GM18519 (cell line): ENCODE measurements around the gene SOX2.
"Not testable (repeated sequence)": the region's sequence is repeated elsewhere in the genome, so short reads cannot be mapped to it uniquely, and the experiment has no call there.

Experiments
- ATAC-seq: cut with Tn5 transposase; IDR thresholded peaks from one replicate; pipeline ENCODE4 v1.9.1; 2021; ENCODE audit warnings: mild to moderate bottlenecking, moderate library complexity; ENCODE audit not compliant: unreplicated experiment, low FRiP score

Gene SOX2

DNA sequence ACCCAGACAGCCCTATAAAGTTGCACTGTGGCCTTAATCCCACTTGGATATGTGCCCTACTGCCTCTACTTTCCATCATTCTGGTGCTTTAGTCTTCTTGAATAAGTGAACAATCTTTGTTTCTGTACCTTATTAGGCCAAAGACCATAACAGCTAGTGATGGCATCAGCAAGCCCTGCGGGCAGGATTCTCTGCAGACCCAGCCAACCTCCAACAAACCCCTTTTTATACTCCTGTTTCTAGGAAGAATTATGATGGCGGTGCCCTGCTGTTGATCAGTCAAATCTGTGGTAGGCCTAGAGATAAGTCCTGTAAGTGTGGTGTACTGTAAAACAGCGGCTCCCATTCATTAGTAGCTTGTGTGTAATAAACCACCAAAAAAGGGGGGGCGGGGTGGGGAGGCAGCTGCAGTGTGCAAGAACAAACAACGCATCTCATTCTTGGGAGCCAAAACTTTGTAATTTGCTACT lies 40.5 kb downstream of the SOX2 start:
- no peak for ATAC-seq

DNA sequence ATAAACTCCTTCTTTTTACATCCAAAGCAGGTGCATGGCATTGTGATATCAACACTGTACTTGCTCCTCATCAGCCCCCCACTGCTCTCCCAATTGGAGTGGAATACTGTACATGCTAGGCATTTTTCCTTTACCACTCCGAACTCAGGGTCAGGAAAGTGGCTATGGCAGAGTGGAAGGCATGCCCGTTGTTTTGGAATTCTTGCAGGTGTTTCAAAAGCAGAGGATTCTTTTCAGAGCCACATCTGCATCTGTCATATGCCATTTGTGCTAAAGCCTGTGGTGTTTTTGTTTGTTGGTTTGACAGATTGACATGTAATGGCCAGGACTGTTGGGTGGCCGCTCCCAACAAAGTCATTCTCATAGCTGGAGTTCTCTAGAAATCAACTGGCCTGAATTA lies 41.7 kb downstream of the SOX2 start:
- ATAC-seq = no peak

DNA sequence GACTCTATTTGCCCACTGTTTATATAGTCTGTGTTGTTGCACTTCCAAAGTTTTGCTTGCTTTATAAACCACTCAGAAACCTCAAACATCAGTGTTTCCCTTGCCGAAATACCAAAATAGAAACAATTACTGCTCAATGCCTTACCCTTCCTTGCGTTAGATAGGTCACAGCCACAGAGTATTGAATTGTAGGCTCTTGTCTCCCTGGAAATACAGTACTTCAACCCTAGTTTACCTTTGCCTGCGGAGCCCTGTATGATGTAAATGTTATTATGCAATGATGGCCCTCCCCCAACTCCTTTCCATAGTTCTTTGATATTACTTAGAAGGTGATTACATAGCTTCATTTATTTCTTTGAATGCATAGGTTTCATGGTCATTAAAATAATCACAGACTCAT lies 44.2 kb downstream of the SOX2 start:
- ATAC-seq = no peak

GRCh38 chr3:181756645-181757297 lies 45.0 kb downstream of the SOX2 start:
- no peak for ATAC-seq

GRCh38 chr3:181757694-181758306 lies 46.1 kb downstream of the SOX2 start:
- ATAC-seq = no peak

DNA sequence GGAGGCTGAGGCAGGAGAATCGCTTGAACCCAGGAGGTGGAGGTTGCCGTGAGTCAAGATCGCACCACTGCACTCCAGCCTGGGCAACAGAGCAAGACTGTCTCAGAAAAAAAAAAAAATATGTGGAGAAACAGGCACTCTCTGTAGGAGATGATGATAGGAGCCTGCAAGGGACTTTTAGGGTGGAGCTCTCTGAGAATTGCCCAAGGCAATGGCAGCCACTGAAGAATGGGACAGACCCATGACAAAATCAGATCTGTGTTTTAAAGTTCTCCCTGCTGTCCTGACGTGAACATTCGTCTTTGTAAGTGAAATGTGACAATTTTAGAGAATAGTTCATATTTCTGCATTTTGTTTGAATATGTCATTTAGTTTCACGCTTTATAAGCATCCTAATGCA lies 50.2 kb downstream of the SOX2 start:
- no peak for ATAC-seq

DNA sequence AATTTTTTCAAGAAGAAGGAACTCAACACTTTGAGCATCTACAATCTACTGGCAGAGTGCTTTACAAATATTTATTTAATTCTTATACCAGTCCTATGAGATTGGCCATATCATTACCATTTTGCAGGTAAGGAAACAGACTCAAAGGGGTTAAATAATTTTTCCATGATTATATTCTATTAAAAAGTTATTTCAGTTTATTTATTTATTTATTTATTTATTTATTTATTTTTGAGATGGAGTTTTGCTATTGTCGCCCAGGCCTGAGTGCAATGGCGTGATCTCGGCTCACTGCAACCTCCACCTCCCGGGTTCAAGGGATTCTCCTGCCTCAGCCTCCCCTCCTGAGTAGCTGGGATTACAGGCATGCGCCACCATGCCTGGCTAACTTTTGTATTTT lies 52.3 kb downstream of the SOX2 start:
- not testable (repeated sequence) for ATAC-seq
